HG03025 (cell line): ENCODE measurements around the gene STAT4.

Source experiments
- ATAC-seq: cut with Tn5 transposase; IDR thresholded peaks from one replicate; pipeline ENCODE4 v1.9.1; 2021; ENCODE audit warnings: mild to moderate bottlenecking, moderate library complexity; ENCODE audit not compliant: unreplicated experiment, low FRiP score

STAT4 gene

GRCh38 chr2:191176305-191176704, 25.5 kb upstream of the STAT4 start:
- ATAC-seq, result no peak

GRCh38 chr2:191174442-191174841, 23.6 kb upstream of the STAT4 start:
- no peak for ATAC-seq

DNA sequence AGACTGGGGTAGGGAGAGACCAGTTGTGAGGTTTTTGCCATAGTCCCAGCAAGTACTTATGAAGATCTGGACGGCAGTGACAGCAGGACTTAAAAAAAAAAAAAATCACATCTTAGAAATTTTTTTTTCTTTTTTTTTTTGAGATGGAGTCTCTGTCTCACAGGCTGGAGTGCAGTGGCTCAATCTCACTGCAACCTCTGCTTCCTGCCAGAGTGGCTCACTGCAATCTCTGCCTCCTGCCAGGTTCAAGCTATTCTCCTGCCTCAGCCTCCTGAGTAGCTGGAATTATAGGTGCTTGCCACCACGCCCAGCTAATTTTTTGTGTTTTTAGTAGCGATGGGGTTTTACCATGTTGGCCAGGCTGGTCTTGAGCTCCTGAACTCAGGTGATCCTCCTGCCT, 22.4 kb upstream of the STAT4 start:
- no peak for ATAC-seq

- ATAC-seq, result no peak
These were observed 21.0 kb upstream of the STAT4 start for GRCh38 chr2:191171708-191172355.

GRCh38 chr2:191171286-191171685, 20.5 kb upstream of the STAT4 start:
- ATAC-seq, result no peak

DNA sequence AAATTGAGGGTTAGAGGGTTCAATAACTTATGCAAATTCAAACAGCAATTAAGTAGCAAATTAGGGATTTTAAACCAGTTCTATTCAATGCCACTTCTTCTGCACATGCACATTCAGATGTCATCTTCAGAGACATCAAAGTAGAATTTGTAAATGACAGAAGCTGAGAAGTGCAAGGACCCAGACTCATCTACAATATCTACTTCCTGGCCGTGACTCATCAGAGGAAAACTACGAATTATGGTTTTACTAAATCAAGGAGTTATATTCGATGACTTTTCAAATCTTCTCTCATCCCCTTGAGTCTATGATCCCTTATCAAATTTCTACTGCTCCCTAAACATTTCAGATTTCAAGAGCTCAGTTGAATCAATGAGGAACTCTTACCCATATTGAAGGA, 20.0 kb upstream of the STAT4 start:
- no peak for ATAC-seq

DNA sequence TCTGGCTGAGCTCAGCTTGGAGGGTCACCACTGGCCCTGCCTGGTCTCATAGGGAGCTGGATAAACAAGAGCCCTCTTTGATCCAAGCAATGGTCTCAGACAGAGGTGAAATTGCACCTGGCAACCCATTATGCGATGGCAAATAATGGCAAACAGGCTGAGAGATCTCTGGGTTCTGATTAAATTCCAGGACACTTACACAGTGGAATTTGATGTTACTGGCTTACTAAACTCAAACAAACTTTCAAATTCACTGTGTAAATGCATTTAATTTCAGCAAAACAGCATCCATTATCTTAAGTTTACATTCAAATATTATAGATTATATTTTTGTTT, 19.5 kb upstream of the STAT4 start:
- no peak for ATAC-seq

DNA sequence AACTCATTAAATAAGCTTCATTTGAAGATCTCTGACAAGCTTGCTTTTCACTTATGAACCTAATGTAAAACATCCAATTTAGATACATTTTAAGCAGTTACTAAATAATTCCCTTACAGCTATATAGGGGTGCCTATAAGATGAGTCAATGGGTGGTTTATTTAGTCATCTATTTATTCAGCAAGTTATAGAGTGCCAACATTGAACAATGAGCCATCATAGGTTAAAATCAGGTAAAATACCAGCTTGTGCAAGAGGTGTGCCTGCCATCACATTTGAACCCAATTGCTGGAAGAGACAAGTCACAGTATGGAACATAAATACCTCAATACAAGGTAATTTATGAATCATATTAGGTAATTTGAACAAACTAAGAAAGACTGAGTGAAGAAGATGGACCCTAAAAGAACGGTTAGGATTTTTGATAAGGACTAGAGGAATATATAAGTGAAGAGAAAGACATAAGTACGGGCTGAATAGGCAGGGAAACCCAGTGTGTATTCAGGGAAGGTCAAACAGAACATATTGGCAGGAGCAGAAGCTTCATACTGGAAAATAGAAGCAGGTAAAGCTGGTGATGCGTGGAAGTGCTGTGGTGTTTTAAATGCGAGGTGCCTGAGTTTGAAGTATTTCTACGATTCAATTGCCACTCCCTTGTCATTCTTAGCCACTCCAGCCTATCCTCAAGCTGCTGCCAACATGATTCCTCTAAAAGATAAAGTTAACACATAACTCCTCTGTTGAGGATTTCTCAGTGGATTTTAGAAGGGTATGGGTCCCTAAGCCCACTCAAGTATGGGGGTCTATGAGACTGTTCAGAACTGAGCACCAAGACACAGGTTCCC, 18.9 kb upstream of the STAT4 start:
- ATAC-seq, result no peak

GRCh38 chr2:191167766-191168165, 17.0 kb upstream of the STAT4 start:
- ATAC-seq, result no peak

GRCh38 chr2:191166756-191167445, 16.1 kb upstream of the STAT4 start:
- no peak for ATAC-seq

DNA sequence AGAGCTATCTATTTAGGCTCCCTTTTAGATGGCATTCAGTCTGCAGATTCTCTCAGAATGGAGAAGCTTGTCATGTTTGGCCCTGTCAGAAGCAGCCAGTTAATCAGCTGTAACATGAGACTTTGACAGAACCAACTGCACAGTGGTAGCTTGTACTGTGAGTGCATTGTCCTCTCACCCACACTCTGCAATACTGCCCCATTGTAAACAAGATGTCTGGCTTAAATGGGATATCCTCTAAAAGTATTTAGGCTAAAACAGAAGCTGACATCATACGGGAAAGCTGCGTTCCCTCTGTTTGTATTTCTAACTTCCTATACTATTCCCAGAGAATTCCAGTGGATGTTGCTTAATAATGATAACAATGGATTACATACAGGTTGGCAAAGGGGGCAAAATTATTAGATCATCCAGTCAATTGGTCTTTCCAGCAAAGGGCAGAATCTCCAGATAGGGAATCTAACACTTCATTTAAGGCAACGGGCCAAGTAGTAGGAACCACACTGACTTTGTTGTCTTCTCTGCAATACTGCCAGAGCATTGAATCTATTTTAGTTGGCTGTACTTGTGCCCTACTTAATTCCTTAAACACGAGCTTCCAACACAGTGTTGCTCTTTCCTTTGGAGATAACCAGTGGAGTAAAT, 15.4 kb upstream of the STAT4 start:
- ATAC-seq, result no peak

DNA sequence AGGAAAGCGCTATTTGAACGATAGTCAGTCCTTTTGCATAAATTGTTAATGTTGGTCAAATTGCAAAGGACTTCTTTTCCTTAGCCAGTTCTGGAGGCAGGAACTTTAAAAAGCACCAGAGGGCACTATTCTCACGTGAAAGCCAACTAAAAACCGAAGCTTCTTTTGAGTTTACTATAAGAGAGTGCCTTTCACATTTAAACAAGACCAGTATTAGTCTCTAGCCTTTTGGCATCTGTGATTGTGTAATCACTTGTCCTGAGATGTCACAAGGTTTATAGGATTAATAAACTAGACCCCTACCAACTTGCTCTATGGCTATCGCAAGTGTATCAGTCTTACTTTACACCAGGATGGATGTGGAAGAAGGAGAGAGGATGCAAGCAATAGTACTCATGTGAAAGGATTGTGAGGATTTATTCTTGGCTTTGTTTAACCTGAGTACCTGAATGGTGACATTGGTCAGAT, 14.4 kb upstream of the STAT4 start:
- no peak for ATAC-seq

DNA sequence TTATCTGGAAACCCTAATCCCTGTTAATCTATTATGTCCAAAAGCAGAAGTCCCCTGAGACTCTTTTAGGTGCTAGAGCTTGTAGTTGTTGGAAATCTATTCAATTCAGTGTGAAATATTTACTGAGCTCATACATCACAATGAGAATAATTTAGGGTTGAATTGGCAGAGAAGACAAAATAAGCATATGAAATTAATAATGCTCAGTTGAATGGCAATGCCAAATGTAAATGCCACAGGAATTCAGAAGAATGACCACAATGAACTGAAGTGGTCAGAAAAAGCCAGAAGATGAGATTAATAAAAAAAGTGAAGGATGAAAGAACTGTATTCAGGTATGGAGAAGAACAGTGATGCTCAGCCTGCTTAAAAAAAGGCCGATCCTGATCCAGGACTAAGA, 8.0 kb upstream of the STAT4 start:
- no peak for ATAC-seq

- ATAC-seq, result no peak
These were observed 7.4 kb upstream of the STAT4 start for GRCh38 chr2:191158193-191158592.

- no peak for ATAC-seq
These were observed 4.8 kb upstream of the STAT4 start for GRCh38 chr2:191155608-191156071.

DNA sequence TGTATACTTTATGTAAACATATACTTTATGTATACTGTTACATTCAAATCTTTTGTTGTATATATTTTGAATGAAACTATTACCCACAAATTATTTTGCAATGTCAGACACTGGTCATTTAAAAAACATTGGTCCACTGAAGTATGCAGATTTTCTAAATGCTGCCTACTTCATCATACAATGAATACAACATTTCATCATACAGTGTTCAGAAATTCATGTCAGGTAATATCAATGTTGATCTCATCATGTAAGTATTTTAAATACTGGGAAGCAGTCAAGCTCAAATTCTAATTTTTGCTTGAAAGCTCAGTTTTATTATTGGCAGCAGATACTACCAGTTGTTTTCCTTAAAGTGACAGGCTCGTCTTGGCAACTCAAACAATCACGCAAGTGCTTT, 2.9 kb upstream of the STAT4 start:
- ATAC-seq, result no peak

DNA sequence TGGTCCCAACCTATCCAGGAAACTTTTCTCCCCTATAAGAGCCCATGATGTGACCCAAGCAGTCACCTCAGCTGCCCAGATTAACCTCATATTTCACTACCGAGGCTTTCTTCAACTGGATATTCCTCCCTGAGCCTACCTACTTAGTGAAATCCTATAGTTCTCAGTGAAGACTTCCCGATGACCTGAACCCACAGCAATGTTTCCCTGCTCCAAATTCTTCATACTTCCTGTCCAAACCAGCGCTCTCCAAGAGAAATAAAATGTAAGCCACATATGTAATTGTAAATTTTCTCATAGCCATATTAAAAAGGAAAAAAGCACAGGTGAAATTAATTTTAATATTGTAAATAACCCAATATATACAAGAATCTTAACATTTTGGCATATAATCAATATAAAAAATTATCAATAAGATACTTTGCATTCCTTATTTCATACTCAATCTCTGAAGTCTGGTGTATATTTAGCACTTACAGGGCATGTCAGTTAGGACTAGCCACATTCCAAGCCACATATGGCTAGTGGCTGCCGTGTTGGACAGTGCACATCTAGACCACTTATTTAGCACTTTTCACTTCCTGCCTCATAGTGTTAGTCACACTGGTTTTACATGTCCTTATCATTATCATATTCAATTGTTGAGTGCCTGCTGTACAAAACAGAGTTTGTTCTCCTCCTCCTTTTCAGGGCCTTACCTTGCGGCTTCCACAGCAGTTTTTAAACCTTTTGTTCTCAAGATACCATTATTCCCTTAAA, 1.9 kb upstream of the STAT4 start:
- ATAC-seq, result no peak

- ATAC-seq, result peak; percentile 10
These were observed 537 bp upstream of the STAT4 start for GRCh38 chr2:191151331-191151730.

DNA sequence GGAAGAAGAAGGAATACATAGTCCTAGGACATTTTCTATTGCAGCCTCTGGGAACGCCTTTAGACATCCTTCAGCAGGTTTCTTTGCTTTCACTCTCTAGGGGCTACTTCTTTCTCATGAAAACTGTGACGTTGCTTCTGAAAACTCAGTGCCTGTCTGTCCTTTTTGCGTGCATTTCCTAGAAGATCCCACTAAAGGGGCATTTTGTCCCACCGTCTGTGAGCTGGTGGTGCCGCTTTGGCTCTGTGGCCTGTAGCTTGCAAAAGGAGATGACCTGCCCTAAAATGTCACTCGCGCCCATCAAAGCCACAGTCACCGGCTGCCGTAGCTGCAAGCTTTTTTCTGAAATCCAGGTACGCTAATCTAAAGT, 579 bp downstream of the STAT4 start:
- ATAC-seq, result peak; percentile 20

DNA sequence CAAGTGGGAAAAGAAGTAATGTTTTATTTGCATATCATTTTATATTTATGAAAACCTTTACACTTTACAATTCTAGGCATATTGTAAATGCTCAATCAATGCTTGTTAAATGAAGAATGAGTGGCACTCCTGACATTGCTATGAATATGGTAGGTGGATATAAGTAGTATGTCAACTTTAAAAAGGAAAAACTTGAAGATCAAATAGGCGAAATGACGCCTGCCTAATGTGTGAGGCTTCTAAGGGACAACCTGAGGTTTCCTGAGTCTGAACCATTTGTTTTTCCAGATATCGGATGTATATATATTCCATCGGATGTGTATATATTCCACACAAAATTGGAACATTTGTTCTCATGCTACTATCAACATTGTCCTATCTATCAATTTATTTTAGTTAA, 1.4 kb downstream of the STAT4 start:
- no peak for ATAC-seq
